ENCODE results near the gene SOS1.

DNA sequence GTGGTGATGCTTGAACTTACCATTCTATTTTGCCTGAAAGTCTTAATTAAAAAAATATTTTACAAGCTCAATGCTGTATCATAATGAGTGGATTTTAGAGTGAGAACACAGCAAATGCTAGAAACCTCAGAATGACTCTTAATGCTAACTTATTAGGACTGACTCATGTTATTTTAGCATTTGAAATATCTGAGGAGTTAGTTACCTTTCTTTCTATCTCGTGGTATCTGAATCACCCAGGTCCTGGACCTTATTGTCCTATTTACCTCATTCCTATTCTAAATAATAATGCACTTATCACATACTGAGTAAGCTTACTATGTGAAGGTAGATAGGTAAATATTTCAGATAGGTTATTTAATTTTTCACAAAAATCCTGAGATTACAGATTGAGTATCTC is 70.7 kb downstream of the SOS1 start:
- TF ChIP-seq TAF1 (IDR thresholded peaks at IDR 0.05; ENCODE audit: borderline replicate concordance, low read depth, low read length) (no peak), POLR2A (IDR thresholded peaks at IDR 0.05; ENCODE audit: low read depth, low read length) (no peak), POLR2AphosphoS5 (IDR thresholded peaks at IDR 0.05; ENCODE audit: low read depth, low read length) (no peak)

Measured in GM12892 (cell line).